Stimulated activated CD4-positive, alpha-beta T cell treated with anti-CD3 and anti-CD28 coated beads, Interleukin-12 subunit alpha, Interleukin-12 subunit beta, amount 100 ng/mL, for 48 hours (primary cell): ENCODE results near the gene SRSF1.
"Not testable (repeated sequence)": the region's sequence is repeated elsewhere in the genome, so short reads cannot be mapped to it uniquely, and the experiment has no call there.

Experiments
- DNase-seq, 3 donors: peaks; one replicate each; pipeline ENCODE4 v3.0.0-alpha.2; 2020; ENCODE audit warnings: low read depth in 2 of 3, low spot score in 1 of 3

SRSF1 gene, protein sequence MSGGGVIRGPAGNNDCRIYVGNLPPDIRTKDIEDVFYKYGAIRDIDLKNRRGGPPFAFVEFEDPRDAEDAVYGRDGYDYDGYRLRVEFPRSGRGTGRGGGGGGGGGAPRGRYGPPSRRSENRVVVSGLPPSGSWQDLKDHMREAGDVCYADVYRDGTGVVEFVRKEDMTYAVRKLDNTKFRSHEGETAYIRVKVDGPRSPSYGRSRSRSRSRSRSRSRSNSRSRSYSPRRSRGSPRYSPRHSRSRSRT

GRCh38 chr17:58006924-58007780, at the start of gene SRSF1:
SRSF1 (minus strand) TSS chr17:58007246; CDS start chr17:58007137, 109 bp downstream.
- peak; percentile 95 to 97 (median 97) for DNase-seq

GRCh38 chr17:58056476-58056875, 49.4 kb upstream of the SRSF1 start:
- DNase-seq: no peak

DNA sequence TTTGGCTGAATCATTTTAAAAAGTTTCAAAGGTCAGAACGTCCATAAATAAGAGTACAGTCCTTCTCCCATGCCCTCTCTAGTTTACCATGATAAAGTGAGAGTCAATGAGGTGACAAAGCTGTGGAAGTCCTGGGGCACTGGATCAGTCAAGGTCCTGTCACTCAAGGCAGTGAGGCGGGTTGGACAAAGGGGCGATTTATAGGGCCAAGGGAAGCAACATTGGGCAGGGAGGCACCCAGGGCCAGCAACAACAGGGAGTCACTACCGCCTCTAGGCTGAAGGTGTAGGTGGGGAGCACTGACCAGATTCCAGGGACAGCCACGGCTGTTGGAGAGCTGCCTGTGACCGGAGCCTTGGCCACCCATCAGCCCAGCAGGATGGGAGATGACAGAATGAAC, 47.6 kb upstream of the SRSF1 start:
- no peak for DNase-seq

DNA sequence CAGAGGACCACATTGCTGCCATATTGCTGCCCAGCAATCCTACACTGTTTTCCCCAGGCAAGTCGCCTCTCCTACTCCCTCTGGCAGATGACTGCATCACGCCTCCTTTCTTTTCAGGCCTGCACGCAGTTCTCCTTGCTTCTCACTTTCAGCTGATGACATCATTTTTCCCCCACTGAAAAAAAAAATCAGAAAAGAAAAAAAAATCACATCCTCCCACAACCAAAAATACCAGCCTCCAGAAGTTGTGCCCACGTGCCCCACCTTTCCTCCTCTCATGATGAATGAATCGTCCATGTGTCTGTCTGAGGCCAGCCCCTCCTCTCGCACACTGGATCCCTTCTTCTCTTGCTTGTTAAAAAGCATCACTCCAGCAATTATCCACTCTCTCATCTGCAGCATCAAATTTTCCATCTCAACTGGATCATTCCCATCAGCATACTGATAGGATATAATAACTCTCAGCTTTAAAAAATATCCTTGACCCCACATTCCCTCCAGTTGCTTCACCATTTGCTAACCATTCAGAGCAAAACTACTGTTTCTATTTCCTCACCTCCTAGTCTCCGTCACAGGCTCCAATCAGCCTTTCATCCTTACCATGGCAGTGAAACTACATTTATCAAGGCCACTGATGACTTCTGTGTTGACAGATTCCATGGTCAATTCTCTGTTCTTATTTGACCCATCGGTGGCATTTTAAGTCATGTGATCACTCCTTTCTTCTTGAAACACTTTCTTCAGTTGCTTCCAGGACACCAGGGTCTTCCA, 46.1 kb upstream of the SRSF1 start:
- DNase-seq: peak in 2 of 3 donors; percentile 3 to 4

DNA sequence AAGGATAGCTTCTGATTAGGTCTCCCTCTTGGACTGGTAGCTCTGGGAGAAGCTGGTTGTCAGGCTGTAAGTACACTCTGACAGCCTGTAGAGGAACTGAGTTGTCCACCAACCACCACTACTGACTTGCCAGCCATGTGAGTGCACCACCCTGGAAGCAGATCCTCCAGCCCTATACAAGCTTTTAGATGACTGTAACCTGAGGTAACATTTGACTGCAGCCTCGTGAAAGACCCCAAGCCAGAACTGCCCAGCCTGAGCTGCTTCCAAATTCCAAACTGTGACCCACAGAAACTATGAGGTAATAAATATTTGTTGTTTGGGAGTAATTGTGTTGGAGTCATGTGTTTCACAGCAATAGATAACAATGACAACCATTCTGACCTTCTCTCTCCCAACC, 45.4 kb upstream of the SRSF1 start:
- no peak for DNase-seq

DNA sequence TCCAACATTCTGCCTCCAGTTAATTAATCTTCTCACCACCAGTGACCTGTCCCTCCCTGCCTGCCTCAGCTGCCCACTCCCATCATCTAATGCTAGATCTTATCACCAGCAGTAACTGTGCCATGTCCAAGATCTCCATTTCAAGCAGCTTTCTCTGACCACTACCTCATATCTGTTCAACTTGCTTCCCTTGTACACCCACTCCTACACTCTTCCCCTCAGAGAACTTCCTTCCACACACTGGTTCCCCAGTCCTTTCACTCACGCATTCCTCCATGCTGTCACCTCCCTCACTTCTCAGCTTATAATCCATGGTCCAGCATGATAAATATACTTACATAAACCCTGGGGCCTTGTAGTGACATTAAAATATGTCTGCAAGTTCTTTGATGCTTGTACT, 44.4 kb upstream of the SRSF1 start:
- no peak for DNase-seq

- no peak for DNase-seq
Measured at GRCh38 chr17:58050966-58051365, 43.9 kb upstream of the SRSF1 start.

DNA sequence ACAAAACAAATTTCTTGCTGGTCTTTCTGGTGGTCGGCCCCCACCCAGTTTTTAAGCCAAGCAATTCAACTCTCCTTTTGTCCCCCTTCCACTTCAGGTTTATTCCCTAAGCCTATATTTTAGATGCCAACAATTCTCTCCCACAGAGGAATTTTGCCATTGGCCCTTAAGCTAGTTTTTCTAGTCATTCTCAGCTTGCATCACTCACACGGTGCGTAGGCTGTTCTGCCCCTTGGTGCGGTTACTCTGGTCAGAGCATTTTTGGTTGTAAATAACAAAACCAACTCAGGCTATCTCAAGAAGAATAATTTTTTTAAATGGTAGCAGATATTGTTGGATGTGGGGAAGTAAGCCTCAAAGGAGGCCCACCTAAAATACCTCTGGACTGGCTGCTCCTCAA, 42.5 kb upstream of the SRSF1 start:
- DNase-seq: no peak

- no peak for DNase-seq
Measured at GRCh38 chr17:58047376-58048150, 40.5 kb upstream of the SRSF1 start.

DNA sequence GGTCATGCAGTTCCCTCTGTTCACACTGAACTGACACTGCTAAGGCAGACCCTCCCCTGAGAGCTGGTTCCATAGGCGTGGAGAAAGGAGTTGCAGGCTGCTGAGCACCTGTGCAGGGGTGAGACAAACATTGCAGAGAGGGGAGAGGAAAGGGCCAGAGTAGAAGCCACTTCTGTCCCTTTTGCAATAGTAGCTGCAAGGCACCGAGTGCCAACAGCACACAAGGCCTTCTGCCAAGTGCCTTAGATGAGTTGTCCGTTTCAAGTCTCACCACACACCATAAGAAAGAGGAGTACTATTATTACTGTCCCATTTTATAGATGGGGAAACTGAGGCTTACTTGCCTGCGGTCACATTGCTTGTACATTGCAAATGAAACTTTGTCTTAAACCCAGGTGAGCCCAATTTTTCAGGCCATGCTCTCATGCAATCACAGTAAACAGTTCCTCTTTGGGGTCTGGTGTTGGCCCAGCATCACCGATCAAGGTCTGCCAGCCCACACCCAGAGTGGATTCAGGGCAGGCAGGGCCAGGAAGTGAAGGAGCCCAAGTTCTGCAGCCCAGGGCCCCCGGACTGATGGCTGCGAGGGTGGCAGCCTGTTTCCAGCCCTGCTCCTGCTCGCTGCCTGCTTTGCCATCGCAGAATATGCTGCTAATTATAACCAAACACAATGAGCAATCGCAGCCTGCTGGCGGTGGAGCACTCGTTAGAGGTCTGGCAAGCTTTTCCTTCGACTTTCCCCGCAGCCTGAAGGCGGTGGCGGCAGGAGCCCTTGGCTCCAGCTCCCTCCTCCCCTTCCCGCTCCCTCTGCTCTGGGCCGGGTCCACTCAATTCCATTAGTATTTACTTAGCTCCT, 39.4 kb upstream of the SRSF1 start:
- no peak for DNase-seq

GRCh38 chr17:58044256-58044655, 37.2 kb upstream of the SRSF1 start:
- not testable (repeated sequence) for DNase-seq

DNA sequence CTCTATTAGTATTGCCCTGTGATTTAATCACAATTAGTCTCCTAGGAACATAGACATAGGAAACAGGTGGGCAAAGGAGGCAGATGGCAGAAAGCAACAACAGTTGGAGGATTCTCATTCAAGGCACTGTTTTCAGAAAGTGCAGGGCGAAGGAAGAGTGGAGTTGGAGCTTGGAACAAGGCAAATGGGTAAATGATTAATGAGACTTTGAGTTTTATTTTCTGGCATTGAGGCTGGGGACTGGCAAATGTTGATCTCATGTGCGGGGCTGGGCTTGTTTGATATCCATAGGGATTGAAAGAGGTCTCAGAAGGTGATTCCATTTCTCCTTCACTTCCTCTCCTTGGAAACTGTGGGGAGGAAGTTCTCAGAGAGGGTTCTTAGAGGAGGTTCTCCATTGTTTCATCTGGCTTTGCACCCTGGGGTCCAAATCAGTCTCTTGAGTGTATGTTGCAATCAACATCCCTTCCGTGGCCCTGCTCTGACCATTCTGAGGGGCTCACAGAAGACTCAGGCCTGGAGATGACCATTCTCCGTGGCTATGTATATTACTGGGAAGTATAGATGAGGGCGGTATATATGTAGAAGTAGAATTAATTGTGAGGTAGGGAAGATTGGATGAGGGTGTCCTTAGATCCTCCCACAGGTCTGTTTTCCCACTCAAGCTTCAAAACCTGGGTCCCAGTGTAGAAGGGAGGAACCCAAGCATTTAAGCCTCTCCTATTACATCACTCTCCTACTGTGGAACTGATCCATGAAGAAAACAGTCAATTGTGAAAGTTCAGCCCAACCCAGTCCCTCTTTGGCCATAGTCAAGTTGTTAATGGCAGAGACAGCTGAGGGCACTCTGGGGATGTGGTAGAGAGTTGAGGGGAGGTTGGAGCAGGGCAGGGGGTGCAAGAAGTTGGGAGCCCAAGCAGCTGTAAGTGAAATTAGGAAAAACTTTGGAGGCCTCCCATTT, 36.5 kb upstream of the SRSF1 start:
- no peak for DNase-seq

- DNase-seq: no peak
Measured at GRCh38 chr17:58041161-58041560, 34.1 kb upstream of the SRSF1 start.

DNA sequence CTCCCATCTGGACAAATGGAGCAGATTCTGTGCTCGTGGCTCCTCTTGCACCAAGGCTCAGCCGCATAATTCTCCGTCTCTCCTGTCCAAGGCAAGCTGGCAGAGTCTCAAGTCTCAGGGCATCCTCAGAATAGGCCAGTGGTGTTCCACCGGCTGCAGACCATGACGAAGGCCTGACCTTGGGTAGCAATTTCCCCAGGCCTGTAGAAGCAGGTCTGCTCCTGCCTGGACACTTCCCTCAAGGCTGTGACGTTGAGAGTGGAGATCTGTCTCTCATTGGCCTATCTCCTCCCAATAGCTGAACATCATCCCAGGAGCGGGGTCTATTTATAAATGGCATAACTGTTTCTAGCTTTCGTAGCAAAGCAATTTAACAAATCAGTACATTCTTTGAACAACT, 33.3 kb upstream of the SRSF1 start:
- no peak for DNase-seq

DNA sequence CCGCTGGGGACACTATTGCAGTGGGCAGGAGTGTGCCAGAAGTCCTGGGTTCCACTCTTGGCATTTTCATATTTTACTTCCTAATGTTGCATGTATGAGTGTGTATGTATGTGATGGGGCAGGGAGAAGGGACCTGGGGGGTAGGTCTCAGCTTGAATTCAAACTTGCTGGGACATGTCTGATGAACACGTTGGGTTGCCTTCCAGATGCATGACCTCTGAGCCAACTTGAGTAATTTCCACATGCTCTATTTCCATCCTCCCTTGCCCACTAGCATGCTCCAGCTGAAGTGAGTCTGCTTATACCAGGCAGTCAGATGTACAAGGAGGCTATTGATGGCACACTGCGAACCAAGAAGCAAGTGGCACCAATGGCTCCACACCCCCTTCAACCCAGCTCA, 32.9 kb upstream of the SRSF1 start:
- no peak for DNase-seq

DNA sequence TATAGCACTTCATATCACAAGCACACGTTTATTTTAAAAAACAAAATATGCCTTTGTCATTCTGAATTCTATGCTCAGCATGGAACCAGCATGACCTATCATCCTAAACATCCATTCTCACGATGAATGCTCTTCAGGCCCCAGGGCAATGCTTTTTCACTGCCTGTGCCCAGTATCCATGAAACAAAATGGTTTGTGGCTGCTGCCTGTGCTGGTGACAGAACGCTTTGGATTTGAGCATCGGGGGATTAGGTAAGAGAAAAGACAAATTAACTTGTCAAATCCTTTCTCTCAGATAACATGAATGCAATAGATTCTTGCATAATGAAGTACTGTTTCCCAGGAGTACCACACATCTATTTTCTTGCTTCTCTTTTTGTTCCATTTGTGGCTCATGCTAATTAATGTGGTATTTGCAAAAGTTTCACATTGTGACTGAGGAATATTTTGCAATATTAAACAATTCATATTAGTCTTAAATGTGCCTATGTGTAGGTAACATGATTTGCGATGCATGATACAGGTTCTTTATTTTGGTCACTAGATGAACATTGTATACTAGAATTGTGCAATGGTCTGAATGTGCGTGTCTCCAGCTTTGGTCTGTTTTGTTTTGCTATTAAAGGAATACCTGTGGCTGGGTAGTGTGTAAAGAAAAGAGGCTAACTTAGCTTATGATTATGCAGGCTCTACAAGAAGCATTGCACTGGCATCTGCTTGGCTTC, 25.8 kb upstream of the SRSF1 start:
- DNase-seq: no peak

DNA sequence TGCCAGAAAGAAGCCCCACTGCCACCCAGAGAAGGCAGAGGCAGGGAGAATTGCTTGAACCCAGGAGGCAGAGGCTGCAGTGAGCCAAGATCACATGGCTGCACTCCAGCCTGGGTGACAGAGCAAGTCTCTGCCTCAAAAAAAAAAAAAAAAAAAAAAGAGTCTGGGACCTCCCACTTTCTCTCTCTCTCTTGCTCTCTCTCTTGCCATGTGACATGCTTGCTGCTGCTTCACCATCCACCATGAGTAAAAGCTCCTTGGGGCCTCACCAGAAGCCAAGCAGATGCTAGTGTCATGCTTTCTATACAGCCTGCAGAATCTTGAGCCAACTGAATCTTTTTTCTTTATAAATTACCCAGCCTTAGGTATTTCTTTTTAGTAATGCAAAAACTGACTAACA, 21.5 kb upstream of the SRSF1 start:
- DNase-seq: no peak

GRCh38 chr17:58020401-58020800, 13.4 kb upstream of the SRSF1 start:
- DNase-seq: no peak
